ENCODE measurements around the gene CUL5. TPM values are rescaled to one million over a fixed set of nuclear protein-coding genes. Genes with fewer than 3 reads are reported as not detected.

Gene CUL5
- polyA plus RNA-seq, 1 experiment = 26.0 TPM

DNA sequence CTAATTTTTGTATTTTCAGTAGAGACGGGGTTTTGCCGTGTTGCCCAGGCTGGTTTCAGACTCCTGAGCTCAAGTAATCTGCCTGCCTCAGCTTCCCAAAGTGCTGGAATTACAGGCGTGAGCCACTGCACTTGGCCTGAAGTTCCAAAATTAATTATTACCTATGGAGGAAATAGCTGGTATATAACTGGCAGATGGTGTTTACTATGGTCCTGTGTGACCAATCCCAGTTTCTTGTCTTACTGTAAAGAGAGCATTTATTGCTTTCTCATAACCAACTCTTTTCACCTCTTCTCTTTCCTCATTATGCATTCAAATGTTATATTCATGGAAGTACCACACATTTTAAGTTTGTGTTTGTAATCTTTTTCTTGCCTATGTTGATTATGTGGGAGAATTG, 88.5 kb downstream of the CUL5 start:
- Histone ChIP-seq H3K4me3 (ENCODE audit: low read depth, low read length) (no peak overlapping the region), H3K9me3 (ENCODE audit: control insufficient read depth, insufficient read depth, low read length) (no peaks in the 10 kb centered on the region), H3K27me3 (ENCODE audit: control insufficient read depth, insufficient read depth, low read length) (no peaks in the 10 kb centered on the region), H3K27ac (ENCODE audit: low read depth, low read length) (no peak overlapping the region)
- DNase-seq (ENCODE audit: low read depth, low spot score) = no peak
- ChIA-PET POLR2A (no interaction called here), CTCF (no interaction called here)
- TF ChIP-seq, protein P1, sequence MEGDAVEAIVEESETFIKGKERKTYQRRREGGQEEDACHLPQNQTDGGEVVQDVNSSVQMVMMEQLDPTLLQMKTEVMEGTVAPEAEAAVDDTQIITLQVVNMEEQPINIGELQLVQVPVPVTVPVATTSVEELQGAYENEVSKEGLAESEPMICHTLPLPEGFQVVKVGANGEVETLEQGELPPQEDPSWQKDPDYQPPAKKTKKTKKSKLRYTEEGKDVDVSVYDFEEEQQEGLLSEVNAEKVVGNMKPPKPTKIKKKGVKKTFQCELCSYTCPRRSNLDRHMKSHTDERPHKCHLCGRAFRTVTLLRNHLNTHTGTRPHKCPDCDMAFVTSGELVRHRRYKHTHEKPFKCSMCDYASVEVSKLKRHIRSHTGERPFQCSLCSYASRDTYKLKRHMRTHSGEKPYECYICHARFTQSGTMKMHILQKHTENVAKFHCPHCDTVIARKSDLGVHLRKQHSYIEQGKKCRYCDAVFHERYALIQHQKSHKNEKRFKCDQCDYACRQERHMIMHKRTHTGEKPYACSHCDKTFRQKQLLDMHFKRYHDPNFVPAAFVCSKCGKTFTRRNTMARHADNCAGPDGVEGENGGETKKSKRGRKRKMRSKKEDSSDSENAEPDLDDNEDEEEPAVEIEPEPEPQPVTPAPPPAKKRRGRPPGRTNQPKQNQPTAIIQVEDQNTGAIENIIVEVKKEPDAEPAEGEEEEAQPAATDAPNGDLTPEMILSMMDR (IDR thresholded peaks at IDR 0.05; ENCODE audit: low read depth, low read length) = no peak

DNA sequence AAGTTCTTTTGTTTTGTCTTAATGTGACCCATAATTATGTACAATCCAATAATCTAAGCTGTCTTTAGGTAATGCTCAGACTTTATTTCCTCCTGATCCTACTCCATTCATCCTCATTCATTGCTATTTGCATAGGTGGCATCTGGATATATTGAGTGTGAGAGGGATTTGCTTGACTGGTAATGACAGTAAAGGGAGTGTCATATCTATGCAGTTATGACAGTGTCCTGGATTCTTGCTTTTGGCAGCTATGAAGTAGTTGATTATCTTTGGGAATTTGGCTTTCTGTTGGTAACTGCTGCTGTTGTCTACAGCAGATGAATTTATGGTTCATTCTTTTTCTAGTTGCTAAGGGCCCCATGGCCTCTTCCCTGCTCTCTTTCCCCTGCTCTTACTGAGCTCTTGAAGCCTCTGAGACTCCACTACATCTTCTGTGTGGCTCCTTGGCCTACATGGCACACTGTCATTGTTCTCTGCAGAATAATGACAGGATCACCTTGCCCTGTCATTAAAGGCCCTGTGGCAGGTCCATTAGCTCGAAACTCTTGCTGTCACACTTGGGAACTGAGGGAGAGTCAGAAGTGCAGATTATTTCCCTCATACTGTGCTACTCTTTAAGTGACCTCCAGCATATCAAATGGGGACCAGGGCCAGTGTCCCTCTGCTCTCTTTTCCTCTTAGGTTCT, 92.5 kb downstream of the CUL5 start:
- TF ChIP-seq, protein P1 (IDR thresholded peaks at IDR 0.05; ENCODE audit: low read depth, low read length) = no peak
- Histone ChIP-seq H3K9me3 (ENCODE audit: control insufficient read depth, insufficient read depth, low read length) (no peaks in the 10 kb centered on the region), H3K27ac (ENCODE audit: low read depth, low read length) (no peak overlapping the region), H3K4me3 (ENCODE audit: low read depth, low read length) (no peak overlapping the region), H3K27me3 (ENCODE audit: control insufficient read depth, insufficient read depth, low read length) (no peaks in the 10 kb centered on the region)
- ChIA-PET POLR2A (interaction anchor here (0.6 kb wide), 1 partner anchor 149 kb away, joined by 5 read pairs; no protein-coding TSS in a partner anchor), CTCF (interaction anchor here (1.1 kb wide), 1 partner anchor 92 kb away, joined by 7 read pairs; no protein-coding TSS in a partner anchor)
- no peak for DNase-seq (ENCODE audit: low read depth, low spot score)

DNA sequence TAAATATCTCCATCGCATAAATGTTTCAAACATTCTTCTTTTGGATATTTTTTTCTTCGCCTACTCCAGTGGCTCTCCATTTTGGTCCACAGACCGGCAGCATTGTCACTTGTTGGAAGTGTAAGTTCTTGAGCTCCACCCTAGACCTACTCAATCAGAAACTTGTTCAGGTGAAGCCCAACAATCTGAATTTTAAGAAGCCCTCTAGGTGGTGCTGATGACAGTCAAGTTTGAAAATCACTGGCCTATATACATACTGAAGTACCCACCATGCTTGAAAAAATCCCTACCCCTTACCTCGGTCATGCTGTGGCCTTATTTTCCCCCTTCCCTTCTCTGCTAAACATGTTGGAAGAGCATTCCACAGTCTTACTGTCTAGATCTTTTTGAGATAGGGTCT, 102.4 kb downstream of the CUL5 start:
- POLR2A ChIA-PET = no interaction called here
- TF ChIP-seq, protein P1 (IDR thresholded peaks at IDR 0.05; ENCODE audit: low read depth, low read length) = no peak
- Histone ChIP-seq H3K9me3 (ENCODE audit: control insufficient read depth, insufficient read depth, low read length) (no peaks in the 10 kb centered on the region), H3K4me3 (ENCODE audit: low read depth, low read length) (no peak overlapping the region), H3K27ac (ENCODE audit: low read depth, low read length) (no peak overlapping the region), H3K27me3 (ENCODE audit: control insufficient read depth, insufficient read depth, low read length) (no peaks in the 10 kb centered on the region)
- CTCF ChIA-PET = interaction anchor here (2.2 kb wide), 1 partner anchor 102 kb away, joined by 5 read pairs; the partner anchor contains the start of gene CUL5
- no peak for DNase-seq (ENCODE audit: low read depth, low spot score)

DNA sequence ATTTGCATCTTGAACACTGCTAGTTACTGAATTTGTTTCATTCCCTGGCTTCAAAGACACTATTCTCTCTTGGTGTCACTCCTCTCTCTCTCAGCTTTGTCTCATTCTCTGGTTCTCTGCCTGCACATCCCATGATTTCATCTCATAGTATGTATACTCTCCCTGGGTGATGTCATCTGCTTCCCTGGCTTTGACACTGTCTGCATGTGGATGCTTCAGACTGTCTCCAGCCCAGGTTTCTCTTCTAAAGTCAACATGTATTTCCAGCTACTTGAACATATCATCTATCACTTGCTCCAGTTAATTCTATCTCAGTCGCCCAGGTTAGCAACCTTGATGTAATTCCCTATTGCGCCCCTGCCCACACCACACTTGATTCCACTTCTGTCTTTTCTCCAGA, 103.4 kb downstream of the CUL5 start:
- Histone ChIP-seq H3K27me3 (ENCODE audit: control insufficient read depth, insufficient read depth, low read length) (no peaks in the 10 kb centered on the region), H3K4me3 (ENCODE audit: low read depth, low read length) (no peak overlapping the region), H3K9me3 (ENCODE audit: control insufficient read depth, insufficient read depth, low read length) (no peaks in the 10 kb centered on the region), H3K27ac (ENCODE audit: low read depth, low read length) (no peak overlapping the region)
- no peak for DNase-seq (ENCODE audit: low read depth, low spot score)
- ChIA-PET CTCF (interaction anchor here (0.7 to 2.2 kb wide), 3 partner anchors 13 to 537 kb away, joined by 3 to 6 read pairs (median 5); partner anchors contain the start of gene CUL5), POLR2A (no interaction called here)
- TF ChIP-seq, protein P1 (IDR thresholded peaks at IDR 0.05; ENCODE audit: low read depth, low read length) = no peak

DNA sequence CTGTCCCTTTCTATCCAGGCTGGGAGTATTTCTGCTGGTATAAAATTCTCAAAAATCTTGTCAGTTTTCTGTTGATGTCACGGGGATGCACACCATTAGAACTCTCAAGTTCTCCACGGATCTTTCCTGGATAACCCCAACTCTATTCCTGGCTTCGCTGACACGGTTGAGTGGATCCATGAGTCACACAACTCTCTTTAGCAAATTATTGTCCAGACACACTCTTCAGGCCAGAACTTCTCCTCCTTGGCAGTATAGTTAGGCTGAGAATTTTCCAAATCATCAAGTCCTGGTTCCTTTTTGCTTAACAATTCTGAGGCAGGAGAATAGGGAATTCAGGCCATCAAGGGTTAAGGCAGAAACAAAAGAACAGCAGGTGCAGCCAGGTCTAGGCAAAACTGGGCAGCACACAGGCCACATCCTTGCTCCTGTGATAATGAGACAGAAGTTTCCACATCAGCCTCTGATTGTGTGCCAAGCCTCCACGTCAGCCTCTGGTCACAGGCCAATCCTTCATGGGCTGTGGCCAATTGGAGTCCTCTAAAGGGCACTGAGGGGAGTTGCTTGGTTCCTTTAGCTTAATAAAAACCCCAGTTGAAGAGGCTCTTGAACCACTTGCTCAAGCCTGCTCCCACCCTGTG, 106.9 kb downstream of the CUL5 start:
- no peaks in the 10 kb centered on the region for H3K9me3 ChIP-seq (ENCODE audit: control insufficient read depth, insufficient read depth, low read length)
- POLR2A ChIA-PET = no interaction called here

More for the DNA sequence above, 106.9 kb downstream of the CUL5 start:
- Histone ChIP-seq H3K27ac (ENCODE audit: low read depth, low read length) (peak overlapping the region; percentile 42), H3K4me3 (ENCODE audit: low read depth, low read length) (no peak overlapping the region), H3K27me3 (ENCODE audit: control insufficient read depth, insufficient read depth, low read length) (no peaks in the 10 kb centered on the region)
- TF ChIP-seq, protein P1 (IDR thresholded peaks at IDR 0.05; ENCODE audit: low read depth, low read length) = no peak
- DNase-seq (ENCODE audit: low read depth, low spot score) = peak; percentile 72
- CTCF ChIA-PET = no interaction called here

Data from AG04450 (cell line).